ENCODE measurements around the gene JARID2.

JARID2 gene

DNA sequence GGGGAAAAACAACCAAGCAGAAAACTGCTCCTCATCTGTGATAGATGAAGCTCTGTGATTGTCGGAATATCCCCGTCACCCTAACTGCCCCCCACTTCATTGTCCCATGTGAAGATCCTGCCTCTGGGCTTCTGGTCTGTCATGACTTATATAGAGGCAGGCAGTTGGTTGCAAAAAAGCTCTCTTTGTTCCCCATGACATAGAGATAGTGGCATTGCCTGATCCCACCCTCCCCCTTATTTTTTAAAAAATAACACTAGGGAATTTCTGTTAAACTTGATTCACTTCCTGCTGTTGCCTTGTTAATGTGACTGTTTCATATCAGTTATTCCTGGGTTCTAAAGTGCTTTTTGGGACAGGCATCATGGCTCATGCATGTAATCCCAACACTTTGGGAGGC lies 203.1 kb downstream of the JARID2 start:
- DNase-seq, result no peak

DNA sequence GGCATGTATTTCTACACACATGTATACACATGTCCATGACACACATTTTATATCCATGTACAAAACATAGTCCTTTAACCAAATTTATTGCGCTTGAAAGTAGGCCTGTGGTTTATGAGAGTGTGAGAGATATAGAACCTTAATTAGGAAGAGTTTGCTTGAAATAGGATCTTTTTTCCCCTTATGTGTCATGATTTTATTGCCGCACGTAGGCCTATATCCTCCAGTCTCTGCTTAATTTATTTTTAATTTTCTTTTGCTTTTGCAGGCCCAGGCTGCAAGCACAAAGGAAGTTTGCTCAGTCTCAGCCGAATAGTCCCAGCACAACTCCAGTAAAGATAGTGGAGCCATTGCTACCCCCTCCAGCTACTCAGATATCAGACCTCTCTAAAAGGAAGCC lies 205.9 kb downstream of the JARID2 start:
- DNase-seq, result no peak

DNA sequence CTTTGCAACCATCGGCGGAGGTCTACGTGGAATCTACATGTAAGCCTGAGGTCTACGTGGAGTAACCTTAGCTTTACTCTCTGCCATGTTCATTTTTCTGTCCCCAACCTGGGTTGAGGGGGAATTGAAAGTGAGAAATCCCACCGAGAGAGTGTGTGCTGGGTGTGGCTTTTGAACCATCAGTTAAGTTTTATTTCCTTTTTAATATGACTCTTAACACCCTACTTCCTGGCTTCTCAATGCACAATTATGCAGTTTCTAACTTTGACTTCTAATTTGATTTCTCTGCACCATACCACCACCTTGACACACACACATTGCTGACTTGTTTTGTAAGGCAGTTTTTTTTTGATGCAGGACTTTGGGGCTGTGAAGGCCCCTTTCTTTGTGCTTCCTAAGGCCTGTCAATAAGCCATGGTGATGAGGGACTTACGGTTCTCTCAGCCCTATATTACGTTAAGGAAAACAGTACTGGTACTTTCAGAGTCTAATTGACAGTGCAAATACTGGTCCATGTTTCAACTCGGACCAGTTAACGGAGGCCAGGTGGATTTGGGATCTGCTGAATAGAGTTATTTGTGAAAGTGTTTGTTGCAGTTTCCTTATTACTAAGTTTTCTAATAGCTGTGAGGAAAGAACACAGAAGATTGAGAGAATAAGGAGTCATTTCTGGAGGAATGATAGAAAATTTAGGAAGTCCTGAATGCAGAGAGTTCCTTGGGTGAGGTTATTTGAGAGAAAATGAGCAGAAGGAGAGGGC lies 206.5 kb downstream of the JARID2 start:
- DNase-seq, result no peak

DNA sequence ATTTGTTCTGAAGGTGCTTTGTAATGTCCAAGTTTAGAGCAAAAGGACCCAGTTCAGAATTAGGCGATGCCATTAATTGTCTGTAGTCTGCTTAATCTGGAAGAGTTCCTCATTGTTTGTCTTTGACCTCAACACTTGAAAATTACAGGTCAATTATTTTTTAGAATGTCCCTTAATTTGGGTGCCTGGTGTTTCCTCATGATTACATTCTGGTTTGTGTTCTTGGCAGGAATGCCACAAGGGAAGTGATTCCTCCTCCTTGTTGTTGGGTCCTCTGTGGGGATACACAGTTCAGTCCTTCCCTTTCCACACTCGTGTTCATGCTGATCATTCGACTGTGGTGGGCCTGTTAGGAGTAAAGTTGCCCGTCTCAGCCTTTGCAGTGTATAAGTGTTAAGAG lies 207.3 kb downstream of the JARID2 start:
- DNase-seq, result no peak

DNA sequence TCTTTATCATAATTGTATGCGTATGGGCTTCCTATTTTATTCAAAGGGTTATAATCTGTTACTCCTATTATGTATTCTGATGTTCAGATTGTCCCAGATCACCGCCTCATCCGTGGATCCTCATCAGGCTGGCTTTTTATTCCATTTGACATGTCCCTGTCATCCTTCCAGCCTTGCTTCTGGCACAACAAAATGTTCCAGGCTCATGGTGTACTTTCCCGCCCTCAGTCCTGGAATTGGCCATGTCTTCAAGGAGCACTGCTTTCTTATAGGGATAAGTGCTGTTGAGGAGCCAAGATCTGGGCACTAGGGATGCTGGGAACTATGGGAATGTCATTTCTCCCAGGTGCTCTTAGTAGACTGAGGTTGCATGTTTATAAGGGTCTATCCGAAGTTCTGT lies 207.8 kb downstream of the JARID2 start:
- no peak for DNase-seq

DNA sequence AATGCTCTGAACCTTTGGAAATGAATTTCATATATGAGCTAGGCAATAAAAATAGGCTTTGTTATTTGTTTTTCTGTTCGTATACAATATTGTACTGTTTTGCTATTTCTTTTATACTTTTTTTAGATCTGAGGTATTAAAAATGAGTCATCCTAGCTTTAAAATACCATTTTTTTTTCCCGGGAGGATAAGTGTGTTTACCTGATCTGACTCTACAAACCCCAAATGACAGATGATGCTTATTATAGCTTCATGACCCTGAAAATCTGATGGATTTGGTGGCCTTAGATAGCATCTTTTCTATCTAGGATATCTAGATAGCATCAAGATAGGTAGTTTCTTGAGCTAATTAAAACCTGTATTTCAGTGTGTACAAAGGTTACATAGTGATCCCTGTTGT lies 210.6 kb downstream of the JARID2 start:
- no peak for DNase-seq

DNA sequence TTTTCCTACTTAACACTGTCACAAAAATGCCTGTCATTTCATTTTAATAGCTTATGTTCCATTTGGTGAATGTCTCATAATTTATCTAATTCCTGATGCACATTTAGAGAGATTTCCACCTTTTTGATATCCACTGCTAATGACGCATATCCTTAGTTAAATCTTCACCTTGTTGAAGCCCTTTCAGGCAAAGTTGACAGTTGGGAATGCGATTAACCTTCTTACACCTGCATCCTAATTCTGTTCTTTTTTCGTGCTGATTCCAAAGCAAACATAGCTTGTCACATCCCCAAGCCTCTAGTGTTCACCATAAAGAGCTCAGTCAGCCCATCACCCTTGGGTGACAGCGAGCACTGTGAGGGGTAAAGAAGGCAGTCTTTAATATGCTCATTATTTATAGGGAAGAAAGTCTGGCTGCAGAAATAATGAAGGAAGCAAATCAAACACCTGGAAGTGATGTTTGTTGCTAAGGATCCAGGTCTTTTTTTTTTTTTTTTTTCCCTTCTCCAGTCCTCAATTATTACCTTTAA lies 211.3 kb downstream of the JARID2 start:
- DNase-seq, result no peak

DNA sequence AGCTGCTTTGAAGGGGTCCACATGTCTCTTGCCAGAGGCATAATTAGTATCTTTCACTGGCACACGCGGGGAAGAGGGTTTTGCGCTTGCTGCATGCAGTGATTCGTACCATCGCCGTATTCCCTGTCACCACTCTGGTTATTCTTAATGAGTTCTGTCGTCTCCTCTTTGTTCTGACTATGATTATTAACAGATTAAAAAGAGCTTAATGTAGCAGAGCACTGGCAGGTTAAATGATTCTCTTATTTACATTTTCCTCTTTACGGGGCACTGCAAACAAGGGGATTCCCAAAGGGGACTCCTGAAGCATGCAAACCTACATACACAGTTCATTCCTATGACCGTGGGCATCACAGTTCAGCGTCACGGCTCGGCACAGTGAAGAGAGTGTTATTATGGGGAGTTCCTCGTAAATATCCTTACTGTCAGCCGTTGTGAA lies 212.2 kb downstream of the JARID2 start:
- no peak for DNase-seq

DNA sequence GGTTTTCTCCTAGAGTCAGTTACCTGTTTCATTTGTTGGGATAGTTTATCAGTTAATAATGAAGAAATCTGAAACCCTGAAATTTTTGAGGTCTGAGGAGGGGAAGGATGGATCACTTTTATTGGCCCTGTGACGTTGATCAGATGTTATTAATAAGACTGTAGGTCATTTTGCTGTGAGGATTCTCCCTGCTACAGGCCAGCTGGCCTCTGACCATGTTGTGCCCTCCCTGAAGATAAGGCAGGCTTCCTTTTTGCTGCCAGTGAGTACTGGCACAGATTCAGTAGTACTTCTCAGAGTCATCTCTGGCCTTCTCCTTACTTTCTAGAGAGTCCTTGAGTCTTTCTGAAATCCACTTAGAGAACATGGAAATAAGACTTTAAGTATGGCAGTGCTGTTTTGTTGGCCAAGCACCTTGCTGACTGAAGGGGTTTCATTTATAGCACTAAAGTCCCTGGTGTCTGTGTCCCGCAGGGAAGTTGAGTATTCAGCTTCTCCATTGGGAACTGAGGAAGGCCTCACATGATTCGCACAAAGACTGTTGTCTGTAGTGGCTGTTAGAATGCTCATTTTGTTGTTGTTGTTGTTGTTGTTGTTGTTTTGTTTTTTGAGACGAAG lies 214.3 kb downstream of the JARID2 start:
- DNase-seq, result no peak

DNA sequence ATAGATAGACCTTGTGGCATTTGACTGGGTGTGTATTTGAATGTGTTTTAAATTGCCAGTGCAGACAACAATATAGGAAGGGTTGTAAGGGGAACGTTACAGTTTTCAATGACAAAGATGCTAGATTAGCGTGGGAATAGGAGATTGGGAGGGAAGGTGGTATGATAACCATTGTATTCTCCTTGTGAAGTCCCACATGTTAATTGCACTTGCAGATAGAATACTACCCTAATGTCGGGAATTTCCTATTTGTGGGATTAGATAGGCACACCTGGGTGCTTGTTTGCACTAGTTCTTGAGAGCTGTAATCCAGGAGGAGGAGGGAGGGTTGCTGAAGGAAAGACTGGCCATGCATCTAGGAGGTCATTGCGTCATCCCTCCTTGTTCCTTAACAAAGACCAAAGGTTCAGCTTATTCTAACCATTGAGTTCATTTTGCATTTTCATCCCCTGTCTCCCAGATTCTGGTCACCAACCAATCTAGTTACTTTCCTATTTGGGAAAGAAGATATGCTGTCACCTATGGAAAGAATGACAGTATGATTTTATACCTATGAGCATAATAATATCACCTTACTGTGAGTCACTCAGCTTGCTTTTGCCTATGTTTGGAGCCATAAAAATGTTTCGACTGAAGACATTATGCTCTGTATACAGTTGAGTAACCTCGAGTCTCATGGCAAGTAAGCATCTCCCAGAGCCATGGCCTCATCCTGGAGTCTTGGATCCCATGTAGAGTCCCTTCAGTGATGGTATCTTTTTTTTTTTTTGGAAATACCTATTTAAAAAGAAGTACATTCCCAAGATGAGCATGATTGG lies 215.5 kb downstream of the JARID2 start:
- DNase-seq, result no peak

DNA sequence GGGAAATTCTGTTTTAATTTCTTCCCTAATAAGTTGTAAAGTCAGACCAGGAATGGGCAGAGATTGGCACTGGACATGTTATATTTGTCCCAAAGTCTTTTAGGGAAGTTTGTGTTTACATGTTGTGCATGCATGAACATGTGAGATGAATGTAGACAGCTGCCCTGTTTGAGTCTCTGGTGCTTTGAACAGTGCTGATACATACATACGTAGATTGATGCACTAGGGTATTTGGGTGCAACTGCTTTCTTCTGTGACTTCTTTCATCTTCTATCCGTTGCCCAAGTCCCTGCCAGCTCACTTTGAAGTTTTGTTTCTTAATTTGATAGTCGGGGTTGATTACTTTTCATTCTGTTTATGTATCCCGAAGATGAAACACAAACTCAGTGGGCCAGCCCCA lies 216.4 kb downstream of the JARID2 start:
- no peak for DNase-seq

DNA sequence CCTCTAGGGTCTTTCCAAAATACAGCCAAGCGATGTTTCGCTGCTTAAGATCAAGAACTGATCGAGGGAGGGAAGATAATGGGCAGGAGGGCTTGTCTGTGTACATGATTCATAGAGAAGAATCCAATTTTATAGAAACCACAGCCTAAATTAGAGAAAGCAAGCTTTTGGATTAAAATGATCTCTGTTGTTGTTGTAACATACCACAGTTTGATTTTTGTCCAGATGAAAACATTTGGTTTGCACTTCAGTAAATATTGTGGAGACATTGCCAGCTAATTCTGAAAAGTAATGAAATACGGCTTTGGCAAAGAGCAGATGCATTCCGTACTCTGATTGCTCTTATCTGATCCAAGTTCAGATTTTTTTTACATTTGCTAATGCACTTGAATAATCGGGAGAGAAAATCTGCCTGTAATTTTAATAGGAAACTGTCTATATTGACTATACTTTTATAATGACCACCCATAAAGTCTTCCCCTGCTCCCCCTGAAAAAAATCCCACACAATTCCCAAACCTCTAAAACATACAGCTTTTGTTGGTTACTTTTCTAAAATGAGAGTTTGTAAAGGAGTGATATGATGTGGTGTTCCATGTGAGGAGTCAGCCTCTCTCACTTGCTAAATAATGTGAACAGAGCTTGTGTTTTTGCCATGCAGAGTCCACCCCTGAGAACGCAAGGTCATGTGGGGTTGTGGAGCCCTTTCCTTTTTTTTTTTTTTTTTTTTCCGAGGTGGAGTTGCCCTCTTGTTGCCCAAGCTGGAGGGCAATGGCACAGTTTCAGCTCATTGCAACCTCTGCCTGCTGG lies 217.1 kb downstream of the JARID2 start:
- DNase-seq, result no peak

DNA sequence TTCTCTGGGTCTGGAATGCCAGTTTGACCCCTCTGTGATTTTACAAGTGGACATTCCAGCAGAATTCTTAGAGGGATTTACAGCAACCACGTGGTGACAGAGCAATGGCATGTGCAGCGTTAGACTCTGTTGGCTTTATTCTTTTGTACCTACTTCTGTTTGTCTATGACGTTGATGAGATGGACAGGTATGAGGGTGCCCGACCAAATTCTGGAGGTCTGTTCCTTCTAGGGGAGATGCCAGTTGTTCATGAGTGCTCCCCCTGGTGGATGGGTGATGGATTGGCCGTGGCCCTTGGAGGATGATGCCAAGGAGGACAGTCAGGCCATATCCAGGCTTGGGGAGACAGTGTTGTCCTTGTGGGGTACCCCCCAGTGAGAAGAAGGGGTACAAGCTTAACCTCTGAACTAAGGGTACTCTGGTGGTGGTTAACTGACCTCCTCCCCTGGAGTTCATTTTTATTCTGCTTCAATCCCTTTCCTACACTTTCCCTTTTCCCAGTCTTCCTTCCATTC lies 218.4 kb downstream of the JARID2 start:
- no peak for DNase-seq

DNA sequence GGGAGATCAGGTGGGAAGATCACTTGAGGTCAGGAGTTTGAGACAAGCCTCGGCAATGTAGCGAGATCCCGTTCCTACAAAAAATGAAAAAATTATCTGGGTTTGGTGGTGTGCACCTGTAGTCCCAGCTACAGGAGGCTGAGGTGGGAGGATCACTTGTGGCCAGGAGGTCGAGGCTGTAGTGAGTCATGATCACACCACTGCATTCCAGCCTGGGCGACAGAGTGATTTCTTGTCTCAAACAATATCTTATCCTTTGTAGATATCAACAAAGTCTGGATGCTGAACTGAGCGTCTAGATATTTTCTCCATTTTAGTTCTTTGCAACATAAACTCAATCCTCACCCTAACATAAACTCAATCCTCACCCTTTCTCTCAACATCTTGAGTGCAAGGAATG lies 219.3 kb downstream of the JARID2 start:
- no peak for DNase-seq

DNA sequence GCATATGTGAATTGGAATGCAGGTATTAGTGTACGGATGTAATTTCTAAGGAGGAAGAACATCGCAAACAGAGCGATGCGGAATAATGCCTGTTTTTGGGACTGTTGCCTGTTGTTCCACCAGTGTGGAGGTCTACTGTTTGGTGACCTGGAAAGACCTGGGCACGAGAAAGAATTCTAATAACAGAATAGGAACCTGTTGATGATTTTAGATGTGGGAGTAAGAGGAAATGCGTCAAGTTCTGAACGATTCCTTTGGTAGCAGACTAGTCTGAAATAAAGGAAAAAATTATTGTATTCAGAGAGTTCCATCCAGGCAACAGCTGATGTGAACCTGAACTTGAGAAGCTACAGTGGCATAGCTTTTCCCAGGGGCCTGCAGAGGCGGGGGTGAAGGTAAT lies 224.9 kb downstream of the JARID2 start:
- DNase-seq, result no peak

DNA sequence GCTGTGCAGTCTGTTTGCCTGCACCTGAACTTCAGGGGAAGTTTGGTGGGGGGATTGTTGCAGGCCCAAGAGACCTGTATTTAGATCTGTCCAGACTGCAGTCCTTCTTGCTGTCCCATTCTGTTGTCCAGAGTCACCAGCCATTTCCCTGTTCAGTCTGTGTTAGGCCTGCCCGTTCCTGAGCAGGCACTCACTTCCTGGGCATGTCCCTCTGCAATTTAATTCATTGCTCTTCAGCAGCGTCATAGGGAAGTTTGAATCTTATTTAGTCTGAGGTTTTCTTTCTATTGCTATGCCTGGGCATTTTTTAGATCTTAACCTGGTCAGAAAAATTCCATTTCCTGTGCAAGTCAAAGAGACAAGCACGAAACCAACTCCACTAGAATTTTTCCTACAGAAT lies 226.8 kb downstream of the JARID2 start:
- DNase-seq, result no peak

DNA sequence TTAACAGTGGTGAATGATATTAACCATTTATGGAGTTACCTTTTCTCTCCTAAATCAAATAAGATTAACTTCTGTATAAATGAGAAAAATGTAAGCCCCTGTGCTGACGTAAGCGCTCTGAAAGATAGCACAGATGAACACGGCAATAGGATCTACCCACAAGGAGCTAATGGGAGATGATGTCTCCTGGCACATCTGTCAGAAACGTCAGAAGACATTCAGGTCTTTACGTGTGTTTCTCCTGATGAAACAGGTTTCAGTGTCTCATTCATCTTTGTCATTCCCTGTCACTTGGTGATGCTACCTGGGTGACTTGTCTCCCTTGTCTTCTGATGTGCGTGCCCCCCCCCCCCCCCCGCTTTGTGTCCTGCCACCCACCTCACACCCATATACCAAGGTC lies 227.3 kb downstream of the JARID2 start:
- DNase-seq, result no peak

DNA sequence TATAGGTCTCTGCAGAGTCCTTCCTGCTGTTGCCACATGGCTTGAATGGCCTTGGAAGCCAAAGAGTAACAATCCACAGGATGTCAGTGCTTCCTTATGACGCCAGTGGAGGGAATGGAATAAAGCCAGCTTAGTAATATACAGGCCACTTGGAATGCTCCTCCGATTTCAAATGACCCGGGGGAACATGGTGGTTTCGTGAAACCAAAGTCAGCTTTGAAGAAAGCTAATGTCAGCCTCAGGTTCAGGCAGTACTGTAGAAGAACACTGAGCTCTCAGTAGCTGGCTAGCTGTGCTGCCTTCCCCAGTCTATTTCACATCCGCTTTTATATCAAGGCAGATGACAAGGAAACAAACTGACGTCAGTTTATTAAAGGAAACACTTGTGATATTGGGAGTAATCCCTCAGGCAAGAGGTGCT lies 227.9 kb downstream of the JARID2 start:
- DNase-seq, result peak; percentile 42

DNA sequence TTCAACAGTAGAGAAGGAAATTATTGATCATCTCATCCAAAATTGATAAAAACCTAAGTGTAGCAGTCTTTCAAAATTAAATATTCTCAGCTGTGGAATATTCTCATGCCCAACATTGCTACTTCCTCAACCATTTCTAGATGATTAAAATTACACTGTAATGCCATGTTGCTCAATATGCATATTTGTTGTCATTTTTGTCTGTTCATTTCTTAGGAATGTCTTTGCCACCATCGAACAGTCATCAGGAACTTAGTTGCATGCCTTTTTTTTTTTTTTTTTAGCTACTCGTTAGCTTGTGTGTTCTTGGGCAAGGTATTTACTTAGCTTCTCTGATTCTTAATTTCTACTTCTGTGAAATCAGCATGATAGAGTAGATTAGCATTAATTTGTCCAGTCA lies 228.3 kb downstream of the JARID2 start:
- no peak for DNase-seq

DNA sequence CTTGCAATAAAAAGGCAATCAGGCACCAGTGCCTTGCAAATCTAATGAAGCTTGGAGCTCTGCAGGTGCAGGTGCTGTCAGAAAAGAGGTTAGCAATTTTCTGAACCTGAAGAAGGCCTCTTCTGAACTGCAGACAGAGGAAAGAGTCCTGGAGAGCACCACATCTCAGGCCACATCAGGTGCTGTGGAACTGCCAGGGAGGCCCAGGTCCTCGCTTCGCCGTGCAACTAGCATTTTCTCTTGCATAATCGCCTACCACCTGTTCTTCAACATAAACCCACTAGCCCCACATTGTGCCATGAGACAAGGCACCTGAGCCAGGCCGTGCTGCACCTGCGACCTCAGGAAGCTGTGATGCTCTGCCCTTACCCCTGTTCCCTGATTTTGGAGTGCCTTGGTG lies 229.4 kb downstream of the JARID2 start:
- no peak for DNase-seq

DNA sequence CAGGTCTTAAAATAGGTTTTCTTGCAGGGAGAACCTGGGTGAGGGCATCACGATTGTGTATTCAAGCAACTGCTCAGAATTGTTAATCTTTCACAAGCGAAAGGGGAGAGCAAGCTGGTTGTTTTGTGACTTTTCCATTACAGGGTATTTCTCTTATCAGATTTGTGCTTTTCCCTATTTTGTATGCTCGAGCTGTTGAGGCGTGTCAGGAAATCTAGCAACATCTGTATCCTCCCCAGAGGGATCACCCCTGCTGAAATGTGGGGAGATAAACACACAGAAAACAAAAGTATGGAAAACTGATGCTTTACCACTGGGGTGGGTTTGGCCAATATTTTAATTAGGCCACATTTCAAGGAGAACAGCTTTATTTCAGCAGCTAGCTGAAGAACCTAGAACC lies 230.0 kb downstream of the JARID2 start:
- no peak for DNase-seq

DNA sequence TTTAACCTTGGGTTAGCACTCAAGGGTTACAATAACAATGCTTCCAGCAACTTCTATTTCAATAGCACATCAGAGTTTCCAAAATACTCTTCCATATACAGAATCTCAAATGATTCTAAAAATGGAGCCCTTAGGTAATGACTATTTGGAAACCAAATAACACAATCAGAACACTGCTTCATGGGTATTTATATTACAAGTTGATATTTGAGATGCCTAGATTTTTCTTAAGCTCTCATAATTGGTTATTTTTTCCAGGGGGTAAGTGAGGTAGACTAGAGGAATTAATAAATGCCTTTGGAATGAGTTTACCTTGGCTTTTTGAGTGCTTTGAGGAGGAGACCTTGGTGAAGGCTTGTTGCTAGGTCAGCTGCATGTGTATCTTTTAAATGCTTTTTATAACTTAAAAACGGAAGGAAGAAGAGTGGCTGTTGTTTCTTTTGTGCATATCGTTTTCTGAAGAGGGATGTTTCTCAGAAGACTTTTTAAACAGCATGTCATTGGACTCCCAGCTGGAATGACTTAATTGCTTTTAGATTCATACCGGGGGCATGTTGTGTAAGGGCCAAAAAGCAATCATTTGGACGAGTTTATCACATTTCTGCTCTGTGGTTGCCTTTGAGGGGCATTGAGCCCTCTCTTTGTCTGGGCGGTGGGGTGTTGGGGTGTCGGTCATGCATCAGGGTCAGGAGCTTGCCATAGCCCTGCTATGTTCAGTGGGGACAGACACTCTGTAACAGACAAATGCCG lies 230.9 kb downstream of the JARID2 start:
- DNase-seq, result no peak
